ENCODE data around the gene NIN. TPM values are rescaled to one million over a fixed set of nuclear protein-coding genes. Genes with fewer than 3 reads are reported as not detected.

NIN gene
- total and polyA plus RNA-seq, 7 donors = 7.3 to 47.7 (median 24.3) TPM

DNA sequence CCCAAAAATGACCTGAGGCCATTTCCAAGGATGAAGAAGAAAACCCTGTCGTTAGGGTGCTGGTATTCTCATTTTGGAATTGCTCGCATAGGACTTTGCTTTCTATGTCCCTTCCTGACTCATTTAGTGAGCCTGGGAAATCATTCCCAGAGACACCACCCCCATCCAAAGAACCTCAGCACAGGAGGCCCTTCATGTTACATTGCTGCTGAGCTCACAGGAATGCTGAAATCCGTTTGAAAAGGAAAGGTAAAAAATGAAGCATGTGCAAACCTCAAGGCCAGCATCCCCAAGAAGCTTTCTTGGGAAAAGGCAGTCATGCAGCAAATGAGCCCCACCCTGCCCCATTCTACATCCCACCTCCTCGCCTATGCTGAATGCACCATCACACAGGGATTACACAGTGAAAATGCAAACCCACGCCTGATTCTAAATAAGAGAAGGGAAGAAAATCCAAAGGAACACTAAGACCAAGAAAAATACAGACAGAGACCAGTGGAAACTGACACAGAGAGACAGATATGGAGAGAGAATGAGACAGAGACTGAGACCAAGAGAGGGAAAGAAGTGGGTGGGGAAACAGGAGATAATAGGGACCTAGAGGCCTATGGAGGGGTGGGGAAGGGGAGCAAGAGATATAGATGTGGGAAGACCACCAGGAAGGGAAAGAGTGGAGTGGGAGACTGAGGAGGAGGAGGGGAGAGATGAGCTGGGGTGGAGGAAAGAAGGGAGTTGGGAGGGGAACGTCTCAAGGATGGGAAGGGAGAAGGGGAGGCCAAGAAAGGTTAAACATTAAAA is 33.5 kb downstream of the NIN start:
- no peak for DNase-seq
- TF ChIP-seq, protein P1, sequence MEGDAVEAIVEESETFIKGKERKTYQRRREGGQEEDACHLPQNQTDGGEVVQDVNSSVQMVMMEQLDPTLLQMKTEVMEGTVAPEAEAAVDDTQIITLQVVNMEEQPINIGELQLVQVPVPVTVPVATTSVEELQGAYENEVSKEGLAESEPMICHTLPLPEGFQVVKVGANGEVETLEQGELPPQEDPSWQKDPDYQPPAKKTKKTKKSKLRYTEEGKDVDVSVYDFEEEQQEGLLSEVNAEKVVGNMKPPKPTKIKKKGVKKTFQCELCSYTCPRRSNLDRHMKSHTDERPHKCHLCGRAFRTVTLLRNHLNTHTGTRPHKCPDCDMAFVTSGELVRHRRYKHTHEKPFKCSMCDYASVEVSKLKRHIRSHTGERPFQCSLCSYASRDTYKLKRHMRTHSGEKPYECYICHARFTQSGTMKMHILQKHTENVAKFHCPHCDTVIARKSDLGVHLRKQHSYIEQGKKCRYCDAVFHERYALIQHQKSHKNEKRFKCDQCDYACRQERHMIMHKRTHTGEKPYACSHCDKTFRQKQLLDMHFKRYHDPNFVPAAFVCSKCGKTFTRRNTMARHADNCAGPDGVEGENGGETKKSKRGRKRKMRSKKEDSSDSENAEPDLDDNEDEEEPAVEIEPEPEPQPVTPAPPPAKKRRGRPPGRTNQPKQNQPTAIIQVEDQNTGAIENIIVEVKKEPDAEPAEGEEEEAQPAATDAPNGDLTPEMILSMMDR (IDR thresholded peaks at IDR 0.05) = no peak
- H3K9me3 ChIP-seq = no peaks in the 10 kb centered on the region
- ATAC-seq = no peak
- intact Hi-C loops (cut with DNase I) = no loop called here
- H3K4me3 ChIP-seq = no peak overlapping the region
- H3K36me3 ChIP-seq (ENCODE audit: insufficient read depth in 1 of 2, low read depth in 1 of 2) = peaks cover 0 to 6% of the 10 kb centered on the region in 2 donors
- H3K27me3 ChIP-seq (ENCODE audit: insufficient read depth in 3 of 3, low read length in 2 of 3) = no peaks in the 10 kb centered on the region
- peaks cover 50% of the 10 kb centered on the region for H3K4me1 ChIP-seq
- 74 to 80% (median 76%) methylated on average over 6 of the region's 6 CpGs for WGBS, 3 donors
- H3K27ac ChIP-seq = no peak overlapping the region

DNA sequence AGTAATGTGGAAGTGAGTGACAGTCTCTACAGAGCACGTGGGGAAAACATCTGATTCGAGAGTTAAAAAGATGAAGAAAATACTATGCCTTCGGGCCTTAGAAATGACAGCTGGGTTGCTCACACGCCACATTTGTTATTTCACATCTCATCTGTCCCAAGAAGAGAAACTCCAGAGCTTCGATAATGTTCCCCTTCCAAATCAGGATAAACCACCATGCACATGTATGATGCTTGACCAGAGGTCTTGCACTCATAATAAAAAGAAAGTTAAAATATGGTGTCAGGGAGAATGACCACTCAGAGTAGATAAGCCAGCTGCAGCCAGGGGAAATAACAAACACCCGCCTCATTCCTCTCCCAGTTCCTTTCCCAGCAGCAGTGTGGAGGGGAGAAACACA is 34.6 kb downstream of the NIN start:
- DNase-seq (no peak), ATAC-seq (no peak)
- H3K4me3 ChIP-seq = no peak overlapping the region
- 48 to 63% (median 55%) methylated on average over 6 of the region's 6 CpGs for WGBS, 3 donors
- TF ChIP-seq, protein P1 (IDR thresholded peaks at IDR 0.05) = no peak
- H3K36me3 ChIP-seq (ENCODE audit: insufficient read depth in 1 of 2, low read depth in 1 of 2) = peaks cover 0 to 6% of the 10 kb centered on the region in 2 donors
- no peaks in the 10 kb centered on the region for H3K27me3 ChIP-seq (ENCODE audit: insufficient read depth in 3 of 3, low read length in 2 of 3)
- no peaks in the 10 kb centered on the region for H3K9me3 ChIP-seq
- intact Hi-C loops (cut with DNase I) = no loop called here
- H3K4me1 ChIP-seq = peaks cover 46% of the 10 kb centered on the region
- H3K27ac ChIP-seq = no peak overlapping the region

DNA sequence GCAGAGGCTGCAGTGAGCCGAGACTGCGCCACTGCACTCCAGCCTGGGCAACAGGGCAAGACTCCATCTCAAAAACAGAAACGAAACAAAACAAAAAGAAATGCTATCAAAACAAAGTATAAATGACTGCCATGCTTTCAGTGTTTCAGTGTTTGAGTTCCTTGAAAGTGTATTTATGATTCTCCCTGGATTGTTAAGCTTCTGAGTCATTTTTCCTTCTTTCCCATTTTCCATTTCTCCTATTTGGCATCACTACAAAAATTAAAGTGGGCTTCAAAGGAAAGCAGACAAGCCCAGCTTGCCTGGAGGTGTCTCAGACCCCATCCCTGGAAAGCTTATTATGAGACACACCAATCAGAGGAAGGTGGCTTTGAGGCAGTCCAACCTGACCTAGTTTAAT is 35.1 kb downstream of the NIN start:
- intact Hi-C loops (cut with DNase I) = no loop called here
- Histone ChIP-seq H3K36me3 (ENCODE audit: insufficient read depth in 1 of 2, low read depth in 1 of 2) (peaks cover 0 to 6% of the 10 kb centered on the region in 2 donors), H3K4me3 (no peak overlapping the region), H3K27ac (no peak overlapping the region), H3K9me3 (no peaks in the 10 kb centered on the region), H3K27me3 (ENCODE audit: insufficient read depth in 3 of 3, low read length in 2 of 3) (no peaks in the 10 kb centered on the region), H3K4me1 (peaks cover 46% of the 10 kb centered on the region)
- ATAC-seq = no peak
- TF ChIP-seq, protein P1 (IDR thresholded peaks at IDR 0.05) = no peak
- WGBS, 3 donors = 92 to 96% (median 93%) methylated on average over 3 of the region's 3 CpGs
- no peak for DNase-seq

DNA sequence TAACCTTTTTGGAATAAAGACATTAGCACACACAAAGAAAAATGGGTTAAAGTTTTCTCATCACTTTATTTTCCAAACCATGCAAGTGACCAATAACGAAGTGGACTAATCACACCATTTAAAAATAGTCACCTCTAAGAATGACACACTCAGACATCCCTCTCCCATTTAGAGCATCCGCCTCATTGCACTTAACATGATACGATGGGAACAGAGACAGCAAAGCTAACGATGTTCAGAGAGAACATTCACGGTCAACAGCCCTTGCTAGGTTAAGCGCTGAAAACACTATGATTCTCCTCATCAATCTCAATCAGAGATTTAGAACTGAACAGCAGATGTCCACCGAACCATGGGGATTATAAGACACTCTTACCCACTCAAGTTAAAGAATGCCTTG is 35.8 kb downstream of the NIN start:
- TF ChIP-seq, protein P1 (IDR thresholded peaks at IDR 0.05) = no peak
- no peak for DNase-seq
- no peaks in the 10 kb centered on the region for H3K27me3 ChIP-seq (ENCODE audit: insufficient read depth in 3 of 3, low read length in 2 of 3)
- ATAC-seq = peak in 3 of 4 donors; percentile 38 to 71 (median 70)
- H3K4me3 ChIP-seq = no peak overlapping the region
- no peaks in the 10 kb centered on the region for H3K9me3 ChIP-seq
- intact Hi-C loops (cut with DNase I) = no loop called here
- H3K4me1 ChIP-seq = peaks cover 53% of the 10 kb centered on the region
- WGBS, 3 donors = 55 to 87% (median 56%) methylated on average over 7 of the region's 7 CpGs
- peaks cover 0 to 12% of the 10 kb centered on the region in 2 donors for H3K36me3 ChIP-seq (ENCODE audit: insufficient read depth in 1 of 2, low read depth in 1 of 2)
- H3K27ac ChIP-seq = no peak overlapping the region

Measured in psoas muscle (tissue), 8 donors.